ENCODE data around the gene CCDC88C.
"Not testable (repeated sequence)": the region's sequence is repeated elsewhere in the genome, so short reads cannot be mapped to it uniquely, and the experiment has no call there.

The CCDC88C gene

GRCh38 chr14:91269076-91269991, 148.3 kb downstream of the CCDC88C start:
- Histone ChIP-seq H3K4me1 (ENCODE audit: insufficient read depth, low read length) (no peaks in the 10 kb centered on the region), H3K9me3 (ENCODE audit: insufficient read depth, low read depth, low read length) (no peaks in the 10 kb centered on the region), H3K27me3 (ENCODE audit: insufficient read depth, low read length) (peaks cover 20% of the 10 kb centered on the region), H3K27ac (ENCODE audit: low read length) (no peak overlapping the region), H3K36me3 (ENCODE audit: insufficient read depth, low read depth, low read length) (peaks cover 12% of the 10 kb centered on the region; the same call in 1 of the 2 replicates), H3K4me3 (ENCODE audit: low read length) (no peak overlapping the region), H3K9ac (ENCODE audit: low read depth, low read length) (no peak overlapping the region; the same call in 1 of the 2 replicates)

- Histone ChIP-seq H3K9me3 (ENCODE audit: insufficient read depth, low read depth, low read length) (no peaks in the 10 kb centered on the region), H3K27ac (ENCODE audit: low read length) (no peak overlapping the region), H3K36me3 (ENCODE audit: insufficient read depth, low read depth, low read length) (0 out of 2 replicates have a peak, but pooled peaks cover 6% of the 10 kb centered on the region), H3K4me3 (ENCODE audit: low read length) (no peak overlapping the region), H3K27me3 (ENCODE audit: insufficient read depth, low read length) (peaks cover 33% of the 10 kb centered on the region), H3K4me1 (ENCODE audit: insufficient read depth, low read length) (no peaks in the 10 kb centered on the region), H3K9ac (ENCODE audit: low read depth, low read length) (no peak overlapping the region)
Observed at GRCh38 chr14:91267965-91268437, 149.6 kb downstream of the CCDC88C start.

GRCh38 chr14:91266276-91266675, 151.3 kb downstream of the CCDC88C start:
- H3K27me3 ChIP-seq (ENCODE audit: insufficient read depth, low read length), result peaks cover 35% of the 10 kb centered on the region
- H3K9me3 ChIP-seq (ENCODE audit: insufficient read depth, low read depth, low read length); H3K27ac ChIP-seq (ENCODE audit: low read length); H3K9ac ChIP-seq (ENCODE audit: low read depth, low read length); H3K4me3 ChIP-seq (ENCODE audit: low read length); H3K4me1 ChIP-seq (ENCODE audit: insufficient read depth, low read length); H3K36me3 ChIP-seq (ENCODE audit: insufficient read depth, low read depth, low read length): not testable (repeated sequence)

GRCh38 chr14:91265404-91265803, 152.2 kb downstream of the CCDC88C start:
- Histone ChIP-seq H3K27me3 (ENCODE audit: insufficient read depth, low read length) (peaks cover 35% of the 10 kb centered on the region), H3K4me1 (ENCODE audit: insufficient read depth, low read length) (no peaks in the 10 kb centered on the region), H3K27ac (ENCODE audit: low read length) (no peak overlapping the region), H3K9ac (ENCODE audit: low read depth, low read length) (no peak overlapping the region), H3K9me3 (ENCODE audit: insufficient read depth, low read depth, low read length) (no peaks in the 10 kb centered on the region), H3K4me3 (ENCODE audit: low read length) (no peak overlapping the region), H3K36me3 (ENCODE audit: insufficient read depth, low read depth, low read length) (no peaks in the 10 kb centered on the region)

GRCh38 chr14:91264151-91265150, 153.2 kb downstream of the CCDC88C start:
- H3K27ac ChIP-seq (ENCODE audit: low read length), result no peak overlapping the region
- peaks cover 35% of the 10 kb centered on the region for H3K27me3 ChIP-seq (ENCODE audit: insufficient read depth, low read length)
- H3K9me3 ChIP-seq (ENCODE audit: insufficient read depth, low read depth, low read length), result no peaks in the 10 kb centered on the region
- no peak overlapping the region; the same call in 1 of the 2 replicates for H3K9ac ChIP-seq (ENCODE audit: low read depth, low read length)
- no peaks in the 10 kb centered on the region for H3K4me1 ChIP-seq (ENCODE audit: insufficient read depth, low read length)
- H3K4me3 ChIP-seq (ENCODE audit: low read length), result peak overlapping the region; percentile 69
- H3K36me3 ChIP-seq (ENCODE audit: insufficient read depth, low read depth, low read length), result no peaks in the 10 kb centered on the region

- Histone ChIP-seq H3K9me3 (ENCODE audit: insufficient read depth, low read depth, low read length) (no peaks in the 10 kb centered on the region), H3K4me3 (ENCODE audit: low read length) (no peak overlapping the region), H3K4me1 (ENCODE audit: insufficient read depth, low read length) (no peaks in the 10 kb centered on the region), H3K27ac (ENCODE audit: low read length) (no peak overlapping the region), H3K36me3 (ENCODE audit: insufficient read depth, low read depth, low read length) (no peaks in the 10 kb centered on the region), H3K9ac (ENCODE audit: low read depth, low read length) (no peak overlapping the region), H3K27me3 (ENCODE audit: insufficient read depth, low read length) (peaks cover 35% of the 10 kb centered on the region)
Observed at GRCh38 chr14:91263329-91263728, 154.3 kb downstream of the CCDC88C start.

GRCh38 chr14:91261986-91262549, 155.6 kb downstream of the CCDC88C start:
- H3K36me3 ChIP-seq (ENCODE audit: insufficient read depth, low read depth, low read length), result no peaks in the 10 kb centered on the region
- H3K9me3 ChIP-seq (ENCODE audit: insufficient read depth, low read depth, low read length), result no peaks in the 10 kb centered on the region
- H3K9ac ChIP-seq (ENCODE audit: low read depth, low read length), result no peak overlapping the region
- H3K27me3 ChIP-seq (ENCODE audit: insufficient read depth, low read length), result peaks cover 35% of the 10 kb centered on the region
- H3K27ac ChIP-seq (ENCODE audit: low read length), result no peak overlapping the region
- no peak overlapping the region for H3K4me3 ChIP-seq (ENCODE audit: low read length)
- 0 out of 2 replicates have a peak, but pooled peaks cover 5% of the 10 kb centered on the region for H3K4me1 ChIP-seq (ENCODE audit: insufficient read depth, low read length)

GRCh38 chr14:91261115-91261514, 156.5 kb downstream of the CCDC88C start:
- no peak overlapping the region for H3K4me3 ChIP-seq (ENCODE audit: low read length)
- H3K27ac ChIP-seq (ENCODE audit: low read length), result no peak overlapping the region

GRCh38 chr14:91258876-91259275, 158.7 kb downstream of the CCDC88C start:
- peaks cover 29% of the 10 kb centered on the region for H3K27me3 ChIP-seq (ENCODE audit: insufficient read depth, low read length)
- H3K4me3 ChIP-seq (ENCODE audit: low read length), result no peak overlapping the region
- no peak overlapping the region for H3K27ac ChIP-seq (ENCODE audit: low read length)
- H3K9me3 ChIP-seq (ENCODE audit: insufficient read depth, low read depth, low read length), result no peaks in the 10 kb centered on the region
- H3K36me3 ChIP-seq (ENCODE audit: insufficient read depth, low read depth, low read length), result no peaks in the 10 kb centered on the region
- no peak overlapping the region for H3K9ac ChIP-seq (ENCODE audit: low read depth, low read length)
- H3K4me1 ChIP-seq (ENCODE audit: insufficient read depth, low read length), result 0 out of 2 replicates have a peak, but pooled peaks cover 6% of the 10 kb centered on the region

More at GRCh38 chr14:91261115-91261514, 156.5 kb downstream of the CCDC88C start:
- H3K36me3 ChIP-seq (ENCODE audit: insufficient read depth, low read depth, low read length), result no peaks in the 10 kb centered on the region
- H3K27me3 ChIP-seq (ENCODE audit: insufficient read depth, low read length), result peaks cover 33% of the 10 kb centered on the region
- no peak overlapping the region for H3K9ac ChIP-seq (ENCODE audit: low read depth, low read length)
- H3K9me3 ChIP-seq (ENCODE audit: insufficient read depth, low read depth, low read length), result no peaks in the 10 kb centered on the region
- H3K4me1 ChIP-seq (ENCODE audit: insufficient read depth, low read length), result 0 out of 2 replicates have a peak, but pooled peaks cover 6% of the 10 kb centered on the region

GRCh38 chr14:91258011-91258618, 159.5 kb downstream of the CCDC88C start:
- no peaks in the 10 kb centered on the region for H3K9me3 ChIP-seq (ENCODE audit: insufficient read depth, low read depth, low read length)
- H3K4me1 ChIP-seq (ENCODE audit: insufficient read depth, low read length), result 0 out of 2 replicates have a peak, but pooled peaks cover 6% of the 10 kb centered on the region
- no peak overlapping the region for H3K4me3 ChIP-seq (ENCODE audit: low read length)
- no peak overlapping the region for H3K27ac ChIP-seq (ENCODE audit: low read length)
- no peaks in the 10 kb centered on the region for H3K36me3 ChIP-seq (ENCODE audit: insufficient read depth, low read depth, low read length)
- H3K9ac ChIP-seq (ENCODE audit: low read depth, low read length), result no peak overlapping the region
- H3K27me3 ChIP-seq (ENCODE audit: insufficient read depth, low read length), result peaks cover 26% of the 10 kb centered on the region

All from iPS-20b (cell line).